Activated naive CD4-positive, alpha-beta T cell treated with anti-CD3 and anti-CD28 coated beads for 36 hours (primary cell): Measurements from ENCODE around the gene FAM110D. TPM values are rescaled to one million over a fixed set of nuclear protein-coding genes. Genes with fewer than 3 reads are reported as not detected.

Experiments used
- CTCF ChIA-PET: fragments of 350-600 bp; sonication (Branson Sonifier 250); formaldehyde crosslinking; loops from one replicate; lab custom pipeline; 2021; ENCODE audit warnings: antibody characterized with exemption; lab: Charles Lee
- DNase-seq: peaks from one replicate; pipeline ENCODE4 v3.0.0-alpha.2; 2020
- H3K27ac Mint-ChIP-seq: one replicate; pipeline ENCODE4 v1.8.0; 2021; ENCODE audit warnings: mild to moderate bottlenecking, mixed read lengths
- H3K27me3 Mint-ChIP-seq: one replicate; pipeline ENCODE4 v1.8.0; 2021; ENCODE audit warnings: low read depth, mixed read lengths
- H3K36me3 Mint-ChIP-seq: one replicate; pipeline ENCODE4 v1.8.0; 2021; ENCODE audit warnings: low read depth, mixed read lengths
- H3K4me1 Mint-ChIP-seq: one replicate; pipeline ENCODE4 v1.8.0; 2021; ENCODE audit warnings: low read depth, mixed read lengths
- H3K4me3 Mint-ChIP-seq: one replicate; pipeline ENCODE4 v1.8.0; 2021; ENCODE audit warnings: mild to moderate bottlenecking, moderate library complexity, mixed read lengths
- H3K9me3 Mint-ChIP-seq: one replicate; pipeline ENCODE4 v1.8.0; 2021; ENCODE audit warnings: mixed read lengths
- intact Hi-C: fragments of 100-400 bp; cut with micrococcal nuclease; formaldehyde crosslinking; loops from one replicate; pipeline ENCODE4 v1.15.1; 2023
- total RNA-seq, 2 experiments: library from RNA; stranded (reverse); gene quantifications; one replicate each; pipeline ENCODE4 v1.2.3, GENCODE V29; 2021

Gene FAM110D
- total RNA-seq, 2 experiments from 2014 or later, result 0.07 TPM; not detected in 1

- no peaks in the 10 kb centered on the region for H3K36me3 Mint-ChIP-seq
- no peaks in the 10 kb centered on the region for H3K27me3 Mint-ChIP-seq
- CTCF ChIA-PET, result no interaction called here
- no peak for DNase-seq
- H3K4me3 Mint-ChIP-seq, result no peak overlapping the region
- peaks cover 3% of the 10 kb centered on the region for H3K4me1 Mint-ChIP-seq
- intact Hi-C loops, result no loop called here
- no peaks in the 10 kb centered on the region for H3K9me3 Mint-ChIP-seq
- no peak overlapping the region for H3K27ac Mint-ChIP-seq
Measured at GRCh38 chr1:26184086-26184485, 25.2 kb downstream of the FAM110D start.

- H3K9me3 Mint-ChIP-seq, result no peaks in the 10 kb centered on the region
- H3K27me3 Mint-ChIP-seq, result no peaks in the 10 kb centered on the region
- no peak overlapping the region for H3K27ac Mint-ChIP-seq
- H3K4me1 Mint-ChIP-seq, result peaks cover 3% of the 10 kb centered on the region
- no peaks in the 10 kb centered on the region for H3K36me3 Mint-ChIP-seq
- no peak overlapping the region for H3K4me3 Mint-ChIP-seq
- intact Hi-C loops, result no loop called here
- DNase-seq, result no peak
- CTCF ChIA-PET, result no interaction called here
Measured at GRCh38 chr1:26184883-26185282, 26.0 kb downstream of the FAM110D start.

- CTCF ChIA-PET, result interaction anchor here (1.9 kb wide), 1 partner anchor 229 kb away, joined by 5 read pairs; no protein-coding TSS in a partner anchor
- Mint-ChIP-seq H3K4me3 (no peak overlapping the region), H3K4me1 (peaks cover 7% of the 10 kb centered on the region), H3K27me3 (no peaks in the 10 kb centered on the region), H3K9me3 (no peaks in the 10 kb centered on the region), H3K36me3 (no peaks in the 10 kb centered on the region), H3K27ac (no peak overlapping the region)
- intact Hi-C loops, result no loop called here
- DNase-seq, result no peak
Measured at GRCh38 chr1:26187882-26188281, 29.0 kb downstream of the FAM110D start.

GRCh38 chr1:26188477-26188876 lies 29.6 kb downstream of the FAM110D start:
- Mint-ChIP-seq H3K27ac (no peak overlapping the region), H3K27me3 (no peaks in the 10 kb centered on the region), H3K4me1 (peaks cover 8% of the 10 kb centered on the region), H3K4me3 (no peak overlapping the region), H3K36me3 (no peaks in the 10 kb centered on the region), H3K9me3 (no peaks in the 10 kb centered on the region)
- CTCF ChIA-PET, result interaction anchor here (0.5 to 2.6 kb wide), 3 partner anchors 46 to 229 kb away, joined by 3 to 10 read pairs (median 5); partner anchors contain the start of gene CEP85
- DNase-seq, result no peak
- intact Hi-C loops, result no loop called here

GRCh38 chr1:26189331-26189730 lies 30.5 kb downstream of the FAM110D start:
- intact Hi-C loops, result no loop called here
- CTCF ChIA-PET, result interaction anchor here (0.5 to 2.6 kb wide), 6 partner anchors 45 to 281 kb away, joined by 3 to 10 read pairs (median 3); partner anchors contain the start of gene CEP85
- Mint-ChIP-seq H3K36me3 (no peaks in the 10 kb centered on the region), H3K4me1 (peaks cover 13% of the 10 kb centered on the region), H3K9me3 (no peaks in the 10 kb centered on the region), H3K4me3 (no peak overlapping the region), H3K27ac (no peak overlapping the region), H3K27me3 (no peaks in the 10 kb centered on the region)
- no peak for DNase-seq

- no peak for DNase-seq
- Mint-ChIP-seq H3K27ac (no peak overlapping the region), H3K36me3 (no peaks in the 10 kb centered on the region), H3K27me3 (no peaks in the 10 kb centered on the region), H3K4me3 (no peak overlapping the region), H3K4me1 (peaks cover 13% of the 10 kb centered on the region), H3K9me3 (no peaks in the 10 kb centered on the region)
- CTCF ChIA-PET, result interaction anchor here (0.5 to 2.6 kb wide), 5 partner anchors 44 to 230 kb away, joined by 3 to 10 read pairs (median 3); partner anchors contain the start of gene CEP85
- intact Hi-C loops, result loop anchor here (1.0 kb wide), 1 partner anchor 44 kb away; the partner anchor contains the start of gene CEP85
Measured at GRCh38 chr1:26189751-26190275, 30.9 kb downstream of the FAM110D start.

GRCh38 chr1:26190373-26190987 lies 31.6 kb downstream of the FAM110D start, which contains the start of gene CATSPER4:
Gene CATSPER4, plus strand, starts transcription at chr1:26190602. Its CDS starts 26 bp downstream, at chr1:26190628.
- Mint-ChIP-seq H3K27me3 (no peaks in the 10 kb centered on the region), H3K9me3 (no peaks in the 10 kb centered on the region), H3K4me1 (peaks cover 13% of the 10 kb centered on the region), H3K27ac (no peak within 1 kb of the TSS), H3K4me3 (no peak within 1 kb of the TSS), H3K36me3 (no peaks in the 10 kb centered on the region)
- no peak for DNase-seq
- CTCF ChIA-PET, result interaction anchor here (0.6 to 2.6 kb wide), 3 partner anchors 26 to 173 kb away, joined by 3 to 10 read pairs (median 3); partner anchors contain the start of gene CEP85
- intact Hi-C loops, result loop anchor here (1.0 kb wide), 1 partner anchor 44 kb away; the partner anchor contains the start of gene CEP85

- Mint-ChIP-seq H3K4me1 (peaks cover 13% of the 10 kb centered on the region), H3K9me3 (no peaks in the 10 kb centered on the region), H3K27me3 (no peaks in the 10 kb centered on the region), H3K4me3 (no peak overlapping the region), H3K36me3 (no peaks in the 10 kb centered on the region), H3K27ac (no peak overlapping the region)
- peak; percentile 31 for DNase-seq
- intact Hi-C loops, result no loop called here
- CTCF ChIA-PET, result interaction anchor here (0.6 kb wide), 2 partner anchors 21 to 41 kb away, joined by 3 read pairs; no protein-coding TSS in a partner anchor
Measured at GRCh38 chr1:26191739-26192138, 32.9 kb downstream of the FAM110D start.

- Mint-ChIP-seq H3K4me1 (peaks cover 19% of the 10 kb centered on the region), H3K36me3 (no peaks in the 10 kb centered on the region), H3K27ac (no peak overlapping the region), H3K9me3 (no peaks in the 10 kb centered on the region), H3K4me3 (no peak overlapping the region), H3K27me3 (no peaks in the 10 kb centered on the region)
- CTCF ChIA-PET, result no interaction called here
- intact Hi-C loops, result no loop called here
- DNase-seq, result no peak
Measured at GRCh38 chr1:26195805-26196204, 36.9 kb downstream of the FAM110D start.

- intact Hi-C loops, result no loop called here
- peaks cover 27% of the 10 kb centered on the region for H3K4me1 Mint-ChIP-seq
- H3K27me3 Mint-ChIP-seq, result no peaks in the 10 kb centered on the region
- no peaks in the 10 kb centered on the region for H3K9me3 Mint-ChIP-seq
- H3K36me3 Mint-ChIP-seq, result no peaks in the 10 kb centered on the region
- CTCF ChIA-PET, result no interaction called here
- H3K27ac Mint-ChIP-seq, result no peak overlapping the region
- no peak for DNase-seq
- H3K4me3 Mint-ChIP-seq, result no peak overlapping the region
Measured at GRCh38 chr1:26197301-26197700, 38.4 kb downstream of the FAM110D start.

- intact Hi-C loops, result no loop called here
- no peaks in the 10 kb centered on the region for H3K9me3 Mint-ChIP-seq
- CTCF ChIA-PET, result no interaction called here
- H3K4me3 Mint-ChIP-seq, result no peak overlapping the region
- no peak for DNase-seq
- no peak overlapping the region for H3K27ac Mint-ChIP-seq
- peaks cover 30% of the 10 kb centered on the region for H3K4me1 Mint-ChIP-seq
- no peaks in the 10 kb centered on the region for H3K36me3 Mint-ChIP-seq
- no peaks in the 10 kb centered on the region for H3K27me3 Mint-ChIP-seq
Measured at GRCh38 chr1:26197813-26198212, 38.9 kb downstream of the FAM110D start.

GRCh38 chr1:26200413-26200812 lies 41.5 kb downstream of the FAM110D start:
- H3K36me3 Mint-ChIP-seq, result no peaks in the 10 kb centered on the region
- H3K9me3 Mint-ChIP-seq, result no peaks in the 10 kb centered on the region
- CTCF ChIA-PET, result interaction anchor here (0.5 kb wide), 1 partner anchor 231 kb away, joined by 7 read pairs; no protein-coding TSS in a partner anchor
- peaks cover 30% of the 10 kb centered on the region for H3K4me1 Mint-ChIP-seq
- H3K27ac Mint-ChIP-seq, result no peak overlapping the region
- DNase-seq, result no peak
- intact Hi-C loops, result no loop called here
- no peak overlapping the region for H3K4me3 Mint-ChIP-seq
- H3K27me3 Mint-ChIP-seq, result no peaks in the 10 kb centered on the region
